ENCODE results near the gene TMEM120B. TPM values are rescaled to one million over a fixed set of nuclear protein-coding genes. Genes with fewer than 3 reads are reported as not detected.

Gene TMEM120B
- total RNA-seq, 4 donors from 2014 or later: 3.7 to 8.6 (median 5.2) TPM

- Histone ChIP-seq H3K9me3 (no peaks in the 10 kb centered on the region), H3K4me1 (peaks cover 0 to 35% (median 5%) of the 10 kb centered on the region in 4 donors), H3K27ac (peak overlapping the region in 1 of 4 donors; percentile 10), H3K4me3 (no peak overlapping the region), H3K36me3 (no peaks in the 10 kb centered on the region), H3K27me3 (no peaks in the 10 kb centered on the region)
- peak; percentile 73 to 88 (median 87) for DNase-seq
- TF ChIP-seq CTCF (IDR thresholded peaks at IDR 0.05) (peak; percentile 81 to 95 (median 90)), POLR2A (IDR thresholded peaks at IDR 0.05) (peak in 1 of 2 donors; percentile 7)
Measured at GRCh38 chr12:121773011-121773777, 60.6 kb downstream of the TMEM120B start.

GRCh38 chr12:121774968-121775474 is 62.5 kb downstream of the TMEM120B start:
- peaks cover 0 to 29% (median 5%) of the 10 kb centered on the region in 4 donors for H3K4me1 ChIP-seq
- no peak for DNase-seq
- no peak overlapping the region for H3K27ac ChIP-seq
- peaks cover 0 to 17% (median 0%) of the 10 kb centered on the region in 3 donors for H3K36me3 ChIP-seq
- no peak overlapping the region for H3K4me3 ChIP-seq
- TF ChIP-seq CTCF (IDR thresholded peaks at IDR 0.05): no peak
- no peaks in the 10 kb centered on the region for H3K9me3 ChIP-seq
- no peaks in the 10 kb centered on the region for H3K27me3 ChIP-seq

DNA sequence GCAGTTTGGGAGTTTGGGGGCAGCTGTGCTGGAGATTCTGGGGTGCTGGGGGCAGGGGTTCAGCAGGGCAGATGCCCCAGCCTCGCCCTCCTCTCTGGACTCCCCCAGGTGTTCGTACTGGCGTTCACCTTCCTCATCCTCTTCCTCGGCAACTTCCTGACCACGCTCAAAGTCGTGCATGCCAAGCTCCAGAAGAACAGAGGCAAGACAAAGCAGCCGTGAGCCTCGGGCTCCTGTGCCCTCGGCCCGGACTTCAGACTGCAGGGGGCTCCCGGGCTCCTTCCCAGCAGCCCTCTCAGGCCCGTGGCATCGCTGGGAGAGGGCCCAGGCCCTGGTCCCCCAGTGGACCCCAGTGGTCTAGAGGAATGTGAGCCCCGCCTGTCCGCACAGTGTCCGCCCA is 62.9 kb downstream of the TMEM120B start:
- Histone ChIP-seq H3K4me3 (no peak overlapping the region), H3K9me3 (no peaks in the 10 kb centered on the region), H3K4me1 (peaks cover 0 to 25% (median 5%) of the 10 kb centered on the region in 4 donors), H3K36me3 (peaks cover 0 to 21% (median 0%) of the 10 kb centered on the region in 3 donors), H3K27me3 (no peaks in the 10 kb centered on the region), H3K27ac (no peak overlapping the region)
- TF ChIP-seq POLR2A (IDR thresholded peaks at IDR 0.05) (no peak), CTCF (IDR thresholded peaks at IDR 0.05) (no peak)
- DNase-seq: no peak

- Histone ChIP-seq H3K27me3 (no peaks in the 10 kb centered on the region), H3K36me3 (peaks cover 0 to 25% (median 0%) of the 10 kb centered on the region in 3 donors), H3K27ac (peak overlapping the region in 3 of 4 donors; percentile 25 to 46 (median 41)), H3K9me3 (no peaks in the 10 kb centered on the region), H3K4me3 (no peak overlapping the region), H3K4me1 (peaks cover 0 to 20% (median 6%) of the 10 kb centered on the region in 4 donors)
- DNase-seq: peak; percentile 91 to 96 (median 92)
- peak in 1 of 2 donors; percentile 9 for TF ChIP-seq POLR2A (IDR thresholded peaks at IDR 0.05)
- peak; percentile 72 to 96 (median 90) for TF ChIP-seq CTCF (IDR thresholded peaks at IDR 0.05)
Measured at GRCh38 chr12:121776190-121777098, 63.9 kb downstream of the TMEM120B start.

DNA sequence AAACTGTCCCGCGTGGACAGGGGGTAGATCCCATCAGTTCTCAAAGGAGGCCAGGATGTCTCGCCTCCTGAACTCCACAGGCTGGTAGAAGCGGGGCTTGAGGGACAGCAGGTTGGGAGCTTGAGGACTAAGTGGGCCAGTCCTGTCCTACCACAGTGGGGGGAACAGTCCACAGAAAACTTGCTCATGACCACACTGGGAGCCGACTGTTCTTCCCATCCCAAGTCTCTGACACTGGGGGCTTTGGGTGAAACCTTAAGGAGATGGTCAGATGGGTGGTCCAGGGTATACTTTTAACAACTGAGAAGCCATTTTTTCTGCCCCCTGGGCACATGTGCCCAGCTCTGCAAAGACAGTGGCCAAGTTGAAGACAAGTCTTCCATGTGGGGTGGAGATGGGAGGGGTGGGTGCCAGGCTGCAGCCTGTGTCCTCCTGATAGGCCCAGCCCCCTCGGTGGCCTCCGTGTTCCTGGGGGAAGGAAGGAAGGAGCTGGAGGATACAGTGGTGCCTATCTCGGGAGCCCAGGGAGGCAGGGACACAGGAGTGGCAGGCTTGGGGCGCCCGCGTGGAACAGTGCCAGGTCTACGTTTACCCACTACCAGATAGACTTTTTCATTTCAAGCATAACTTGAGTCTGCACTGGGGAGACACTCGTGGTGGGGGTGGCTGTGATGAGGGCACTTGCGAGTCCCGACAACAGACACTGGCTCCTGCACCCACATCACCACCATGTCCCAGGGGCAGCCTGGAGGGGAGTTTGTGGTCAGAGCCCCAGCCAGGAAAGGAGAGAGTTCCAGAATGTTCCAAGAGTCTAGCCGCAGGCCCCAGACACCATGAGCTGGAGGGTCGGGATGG is 66.2 kb downstream of the TMEM120B start:
- DNase-seq: no peak
- Histone ChIP-seq H3K27ac (no peak overlapping the region), H3K27me3 (no peaks in the 10 kb centered on the region), H3K4me3 (no peak overlapping the region), H3K36me3 (peaks cover 0 to 25% (median 0%) of the 10 kb centered on the region in 3 donors), H3K9me3 (no peaks in the 10 kb centered on the region), H3K4me1 (peaks cover 0 to 22% (median 16%) of the 10 kb centered on the region in 4 donors)
- TF ChIP-seq POLR2A (IDR thresholded peaks at IDR 0.05) (no peak), CTCF (IDR thresholded peaks at IDR 0.05) (no peak)

All from Peyer's patch (tissue), 4 donors.